HTERT RPE-1 (cell line): ENCODE data around the gene JAZF1.

Experiments
- in situ Hi-C: fragments of 300-500 bp; cut with MboI; formaldehyde crosslinking; loops from 4 replicates; pipeline ENCODE4 v1.14.3; 2020; ENCODE audit warnings: low sequenced_read_pairs

Gene JAZF1

GRCh38 chr7:27952456-27953285, 227.9 kb downstream of the JAZF1 start:
- in situ Hi-C loops, result no loop called here

GRCh38 chr7:27950123-27950522, 230.5 kb downstream of the JAZF1 start:
- in situ Hi-C loops, result no loop called here

- in situ Hi-C loops, result no loop called here
Measured at GRCh38 chr7:27948861-27949260, 231.7 kb downstream of the JAZF1 start.

GRCh38 chr7:27947586-27948278, 232.9 kb downstream of the JAZF1 start:
- in situ Hi-C loops, result no loop called here

GRCh38 chr7:27946351-27946750, 234.2 kb downstream of the JAZF1 start:
- in situ Hi-C loops, result no loop called here

GRCh38 chr7:27945058-27945795, 235.4 kb downstream of the JAZF1 start:
- in situ Hi-C loops, result no loop called here

- in situ Hi-C loops, result no loop called here
Measured at GRCh38 chr7:27944643-27945042, 236.0 kb downstream of the JAZF1 start.

GRCh38 chr7:27943241-27943640, 237.4 kb downstream of the JAZF1 start:
- in situ Hi-C loops, result no loop called here

GRCh38 chr7:27942711-27943110, 237.9 kb downstream of the JAZF1 start:
- in situ Hi-C loops, result no loop called here

GRCh38 chr7:27941522-27941921, 239.1 kb downstream of the JAZF1 start:
- in situ Hi-C loops, result no loop called here

GRCh38 chr7:27940341-27940740, 240.3 kb downstream of the JAZF1 start:
- in situ Hi-C loops, result no loop called here

- in situ Hi-C loops, result no loop called here
Measured at GRCh38 chr7:27939893-27940292, 240.7 kb downstream of the JAZF1 start.

GRCh38 chr7:27936768-27937102, 243.9 kb downstream of the JAZF1 start:
- in situ Hi-C loops, result no loop called here

- in situ Hi-C loops, result no loop called here
Measured at GRCh38 chr7:27936047-27936767, 244.4 kb downstream of the JAZF1 start.

- in situ Hi-C loops, result no loop called here
Measured at GRCh38 chr7:27933671-27934565, 246.7 kb downstream of the JAZF1 start.

- in situ Hi-C loops, result no loop called here
Measured at GRCh38 chr7:27930910-27931476, 249.6 kb downstream of the JAZF1 start.

GRCh38 chr7:27929127-27929526, 251.5 kb downstream of the JAZF1 start:
- in situ Hi-C loops, result no loop called here

GRCh38 chr7:27928001-27928400, 252.6 kb downstream of the JAZF1 start:
- in situ Hi-C loops, result no loop called here

- in situ Hi-C loops, result no loop called here
Measured at GRCh38 chr7:27925573-27926201, 254.9 kb downstream of the JAZF1 start.
